HCT116 (cell line): Measurements from ENCODE around the gene TMEM45A. TPM values are rescaled to one million over a fixed set of nuclear protein-coding genes. Genes with fewer than 3 reads are reported as not detected.
A peak's percentile ranks its signal among the peaks of the same experiment; 100 is the strongest.

Source experiments
- ATAC-seq: fragments of 200-7000 bp; cut with Tn5 transposase; 2 replicates; pipeline ENCODE4 v1.9.1; 2020; ENCODE audit warnings: mild to moderate bottlenecking, moderate library complexity
- BruUV-seq: library from RNA; stranded (reverse); fragments of 400-500 nt; replicated peaks from 2 replicates; lab custom pipeline; 2021; lab: Mats Ljungman, UMichigan
- CTCF ChIA-PET: fragments of 300-600 bp; sonication (Branson Sonifier 250); formaldehyde crosslinking; loops from one replicate; lab custom pipeline; 2021; ENCODE audit warnings: antibody characterized with exemption; lab: Charles Lee
- POLR2A ChIA-PET: fragments of 300-600, 350-600 bp; sonication (Branson Sonifier 250); formaldehyde crosslinking; loops from one replicate; lab custom pipeline; 2021; ENCODE audit warnings: antibody characterized with exemption; lab: Charles Lee
- RAD21 ChIA-PET, 2 experiments: fragments of 300-600 bp; sonication (Branson Sonifier 250); formaldehyde crosslinking; loops; one replicate each; lab custom pipeline; 2023; ENCODE audit warnings: low total read pairs in 2 of 2; ENCODE audit not compliant: uncharacterized antibody in 2 of 2, unreplicated experiment in 2 of 2, low non-redundant PET in 1 of 2; lab: Charles Lee
- DNase-seq: peaks from one replicate; pipeline ENCODE4 v3.0.0-alpha.2; 2010; ENCODE audit warnings: low read depth, low spot score
- H2AFZ ChIP-seq: fragments of 200-600 bp; shearing (Covaris generic), sonication (generic); 2 replicates; pipeline ENCODE4 v1.6.1; 2017; ENCODE audit warnings: low read depth, mixed run types, mixed read lengths, antibody characterized with exemption, low read length; ENCODE audit not compliant: poor library complexity, severe bottlenecking
- H3K27ac ChIP-seq: 2 replicates; pipeline ENCODE4 v1.5.1; 2012; ENCODE audit warnings: low read depth, low read length
- H3K27me3 ChIP-seq: fragments of 200-600 bp; sonication (generic); 2 replicates; pipeline ENCODE4 v1.6.1; 2016; ENCODE audit warnings: mixed run types, low read length, mixed read lengths; ENCODE audit not compliant: insufficient read depth
- H3K36me3 ChIP-seq, 2 experiments: fragments of 200-500 bp in 1 of 2; fragments of 200-600 bp in 1 of 2; sonication (Bioruptor generic) in 1 of 2; sonication (generic) in 1 of 2; 2 replicates each; pipeline versions ENCODE4 v1.5.1 to v1.6.1; 2014 to 2016; ENCODE audit warnings: low read length in 2 of 2, inconsistent platforms in 1 of 2, mixed read lengths in 1 of 2, mixed run types in 1 of 2; ENCODE audit not compliant: insufficient read depth in 2 of 2, control insufficient read depth in 1 of 2
- H3K4me1 ChIP-seq, 2 experiments: fragments of 200-600 bp in 1 of 2; sonication (generic) in 1 of 2; 2 replicates each; pipeline versions ENCODE4 v1.5.1 to v1.6.1; 2012 to 2017; ENCODE audit warnings: low read length in 2 of 2, inconsistent platforms in 1 of 2, mild to moderate bottlenecking in 1 of 2, mixed read lengths in 1 of 2, mixed run types in 1 of 2, moderate library complexity in 1 of 2; ENCODE audit not compliant: insufficient read depth in 2 of 2, control insufficient read depth in 1 of 2
- H3K4me2 ChIP-seq: fragments of 200-600 bp; sonication (generic); 2 replicates; pipeline ENCODE4 v1.6.1; 2017; ENCODE audit warnings: mixed run types, low read length, mixed read lengths
- H3K4me3 ChIP-seq, 2 experiments: fragments of 200-600 bp in 1 of 2; sonication (generic) in 1 of 2; replicated peaks in 1 of 2; 2 replicates each; pipeline ENCODE4 v1.5.1; 2011 to 2016; ENCODE audit warnings: low read length in 2 of 2, control low read depth in 1 of 2, low read depth in 1 of 2, mild to moderate bottlenecking in 1 of 2, mixed read lengths in 1 of 2, mixed run types in 1 of 2
- H3K79me2 ChIP-seq: fragments of 200-600 bp; sonication (generic); 2 replicates; pipeline ENCODE4 v1.6.1; 2017; ENCODE audit warnings: mild to moderate bottlenecking, mixed run types, low read length, moderate library complexity, mixed read lengths; ENCODE audit not compliant: insufficient read depth
- H3K9ac ChIP-seq: fragments of 200-600 bp; sonication (generic); 2 replicates; pipeline ENCODE4 v1.6.1; 2016; ENCODE audit warnings: low read length, mixed read lengths
- H3K9me2 ChIP-seq: fragments of 200-600 bp; sonication (generic), shearing (Covaris generic); 2 replicates; pipeline ENCODE4 v1.6.1; 2017; ENCODE audit warnings: mixed run types, mild to moderate bottlenecking, moderate library complexity; ENCODE audit not compliant: insufficient read depth
- H3K9me3 ChIP-seq, 2 experiments: fragments of 200-500 bp in 1 of 2; fragments of 200-600 bp in 1 of 2; sonication (Bioruptor generic) in 1 of 2; sonication (generic) in 1 of 2; 2 replicates each; pipeline ENCODE4 v1.6.1; 2014 to 2017; ENCODE audit warnings: low read length in 2 of 2, mixed read lengths in 2 of 2, inconsistent platforms in 1 of 2, low read depth in 1 of 2, mild to moderate bottlenecking in 1 of 2, mixed run types in 1 of 2, moderate library complexity in 1 of 2; ENCODE audit not compliant: control insufficient read depth in 1 of 2, insufficient read depth in 1 of 2
- H4K20me1 ChIP-seq: fragments of 200-600 bp; sonication (generic), shearing (Covaris generic); 2 replicates; pipeline ENCODE4 v1.6.1; 2017; ENCODE audit warnings: mixed run types, mild to moderate bottlenecking, moderate library complexity; ENCODE audit not compliant: insufficient read depth
- CTCF ChIP-seq, 3 experiments: fragments of 200-600 bp in 1 of 3; sonication (generic) in 1 of 3; IDR thresholded peaks in 2 of 3; conservative IDR thresholded peaks in 1 of 3; 2 replicates each; pipeline ENCODE4 v1.5.1; 2012 to 2017; ENCODE audit warnings: low read depth in 2 of 3, low read length in 2 of 3, antibody characterized with exemption in 1 of 3, borderline replicate concordance in 1 of 3, control low read depth in 1 of 3, mild to moderate bottlenecking in 1 of 3, mixed read lengths in 1 of 3, mixed run types in 1 of 3, moderate library complexity in 1 of 3; ENCODE audit not compliant: insufficient read depth in 1 of 3
- EZH2 ChIP-seq: fragments of 200-600 bp; sonication (generic); IDR thresholded peaks from 2 replicates; pipeline ENCODE4 v1.6.1; 2017; ENCODE audit warnings: antibody characterized with exemption, mixed run types
- FOSL1 ChIP-seq: IDR thresholded peaks from 2 replicates; pipeline ENCODE4 v1.6.1; 2012; ENCODE audit warnings: low read depth
- POLR2AphosphoS5 ChIP-seq: IDR thresholded peaks from 2 replicates; pipeline ENCODE4 v1.6.1; 2011; ENCODE audit warnings: mild to moderate bottlenecking, low read depth, low read length, moderate library complexity
- RAD21 ChIP-seq: IDR thresholded peaks from 2 replicates; pipeline ENCODE4 v1.6.1; 2012; ENCODE audit warnings: low read depth, mild to moderate bottlenecking
- REST ChIP-seq: IDR thresholded peaks from 2 replicates; pipeline ENCODE4 v1.6.1; 2012; ENCODE audit warnings: low read depth
- SP1 ChIP-seq: IDR thresholded peaks from 2 replicates; pipeline ENCODE4 v1.6.1; 2012; ENCODE audit warnings: low read depth
- YY1 ChIP-seq: IDR thresholded peaks from 2 replicates; pipeline ENCODE4 v1.6.1; 2011; ENCODE audit warnings: low read length, low read depth, moderate library complexity, mild to moderate bottlenecking; ENCODE audit not compliant: insufficient replicate concordance; ENCODE audit errors: extremely low read depth
- ZBTB33 ChIP-seq: IDR thresholded peaks from 2 replicates; pipeline ENCODE4 v1.6.1; 2011; ENCODE audit warnings: mild to moderate bottlenecking, low read length, moderate library complexity; ENCODE audit not compliant: insufficient replicate concordance; ENCODE audit errors: extremely low read depth
- ZNF274 ChIP-seq: fragments of 200-500 bp; sonication (Bioruptor generic); IDR thresholded peaks from 2 replicates; pipeline ENCODE4 v1.6.1; 2014; ENCODE audit warnings: mild to moderate bottlenecking, low read depth, low read length, inconsistent platforms
- intact Hi-C: fragments of 100-400 bp; cut with micrococcal nuclease; formaldehyde crosslinking; loops from 2 replicates; pipeline ENCODE4 v1.10.0; 2022
- total RNA-seq: library from RNA; stranded (reverse); gene quantifications from one replicate; pipeline ENCODE4 v1.2.1, GENCODE V29; 2021; ENCODE audit not compliant: unreplicated experiment

The TMEM45A gene
- total RNA-seq, 1 experiment from 2014 or later = 5.0 TPM

GRCh38 chr3:100590840-100591147 lies 98.4 kb downstream of the TMEM45A start:
- POLR2A ChIA-PET = interaction anchor here (0.8 to 1.8 kb wide), 2 partner anchors 128 to 189 kb away, joined by 3 to 5 read pairs; partner anchors contain the start of genes LNP1 and TOMM70
- Histone ChIP-seq H4K20me1 (no peaks in the 10 kb centered on the region), H3K9ac (no peak overlapping the region), H3K4me3 (no peak overlapping the region), H3K79me2 (no peaks in the 10 kb centered on the region), H3K27ac (no peak overlapping the region), H3K4me2 (peak overlapping the region; percentile 74; the same call in 1 of the 2 replicates), H3K4me1 (peaks cover 0 to 5% of the 10 kb centered on the region in 2 experiments; a peak in 1 of 4 replicates), H3K9me2 (no peaks in the 10 kb centered on the region), H3K9me3 (no peaks in the 10 kb centered on the region), H2AFZ (peak overlapping the region; percentile 84), H3K27me3 (no peaks in the 10 kb centered on the region), H3K36me3 (no peaks in the 10 kb centered on the region)
- RAD21 ChIA-PET = interaction anchor here (1.3 to 2.4 kb wide), 3 partner anchors 13 to 128 kb away, joined by 5 to 16 read pairs (median 16); no protein-coding TSS in a partner anchor
- ATAC-seq (peak; percentile 30; the same call in 1 of the 2 replicates), DNase-seq (no peak)
- no TSS peak for BruUV-seq
- intact Hi-C loops = loop anchor here (1.0 to 5.0 kb wide), 3 partner anchors 127 to 748 kb away; no protein-coding TSS in a partner anchor
- no peak for TF ChIP-seq FOSL1
- CTCF ChIA-PET = interaction anchor here (1.0 to 5.7 kb wide), 6 partner anchors 9 to 274 kb away, joined by 3 to 107 read pairs (median 3); no protein-coding TSS in a partner anchor

GRCh38 chr3:100591411-100591810 lies 99.0 kb downstream of the TMEM45A start:
- Histone ChIP-seq H3K4me1 (peaks cover 0 to 5% of the 10 kb centered on the region in 2 experiments; a peak in 1 of 4 replicates), H3K4me2 (no peak overlapping the region), H3K9me2 (no peaks in the 10 kb centered on the region), H4K20me1 (no peaks in the 10 kb centered on the region), H3K27ac (no peak overlapping the region), H3K4me3 (no peak overlapping the region), H3K79me2 (no peaks in the 10 kb centered on the region)
- ChIA-PET RAD21 (interaction anchor here (2.3 to 2.4 kb wide), 2 partner anchors 128 to 129 kb away, joined by 16 read pairs; no protein-coding TSS in a partner anchor), POLR2A (interaction anchor here (0.8 kb wide), 1 partner anchor 190 kb away, joined by 3 read pairs; the partner anchor contains the start of genes LNP1 and TOMM70)
- intact Hi-C loops = loop anchor here (5.0 kb wide), 1 partner anchor 749 kb away; no protein-coding TSS in a partner anchor
- no TSS peak for BruUV-seq
- no peak for ATAC-seq
- TF ChIP-seq SP1 (no peak), RAD21 (no peak), REST (no peak), YY1 (no peak), ZBTB33 (no peak), POLR2AphosphoS5 (no peak), CTCF (IDR thresholded peaks at IDR 0.05 in 2 of 3, conservative IDR thresholded peaks at IDR 0.05 in 1 of 3; ENCODE audit: borderline replicate concordance in 1 of 3, insufficient read depth in 1 of 3, low read depth in 2 of 3, low read length in 2 of 3) (no peak), ZNF274 (no peak), EZH2 (no peak)
- TF ChIP-seq, all 23 proteins: peak for 0
- no peak for DNase-seq
- Histone ChIP-seq H3K27me3 (no peaks in the 10 kb centered on the region), H2AFZ (no peak overlapping the region), H3K9me3 (no peaks in the 10 kb centered on the region), H3K9ac (no peak overlapping the region), H3K36me3 (no peaks in the 10 kb centered on the region)
- CTCF ChIA-PET = interaction anchor here (1.0 to 5.7 kb wide), 4 partner anchors 12 to 275 kb away, joined by 3 to 107 read pairs (median 3); no protein-coding TSS in a partner anchor
